Activated T-helper 17 cell treated with anti-CD3 and anti-CD28 coated beads, Interleukin-2, amount 50 U/mL, for 72 hours (primary cell): ENCODE data around the gene ETV4. TPM values are rescaled to one million over a fixed set of nuclear protein-coding genes. Genes with fewer than 3 reads are reported as not detected.

Experiments
- ATAC-seq: fragments of 150-1000 bp; cut with Tn5 transposase; replicated peaks from 2 replicates; pipeline ENCODE4 v1.10.0; 2021; ENCODE audit warnings: mild to moderate bottlenecking, moderate library complexity
- H3K27ac Mint-ChIP-seq: one replicate; pipeline ENCODE4 v1.8.0; 2022; ENCODE audit warnings: mixed read lengths
- H3K27me3 Mint-ChIP-seq: one replicate; pipeline ENCODE4 v1.8.0; 2022; ENCODE audit warnings: mixed read lengths
- H3K36me3 Mint-ChIP-seq: one replicate; pipeline ENCODE4 v1.8.0; 2022; ENCODE audit warnings: low read depth, mild to moderate bottlenecking, mixed read lengths
- H3K4me1 Mint-ChIP-seq: one replicate; pipeline ENCODE4 v1.8.0; 2022; ENCODE audit warnings: mixed read lengths
- H3K4me3 Mint-ChIP-seq: one replicate; pipeline ENCODE4 v1.8.0; 2022; ENCODE audit warnings: mild to moderate bottlenecking, mixed read lengths
- H3K9me3 Mint-ChIP-seq: one replicate; pipeline ENCODE4 v1.8.0; 2022; ENCODE audit warnings: mixed read lengths
- total RNA-seq, 2 donors: library from RNA; stranded (reverse); gene quantifications; one replicate each; pipeline ENCODE4 v1.2.3, GENCODE V29; 2022

Gene ETV4
- total RNA-seq, 2 donors from 2014 or later: 0.56 to 0.61 TPM

GRCh38 chr17:43559161-43559816 is 13.1 kb upstream of the ETV4 start:
- Mint-ChIP-seq H3K27me3 (peaks cover 36% of the 10 kb centered on the region), H3K4me3 (no peak overlapping the region), H3K4me1 (peaks cover 5% of the 10 kb centered on the region), H3K9me3 (no peaks in the 10 kb centered on the region), H3K27ac (no peak overlapping the region), H3K36me3 (no peaks in the 10 kb centered on the region)
- no peak for ATAC-seq

GRCh38 chr17:43558805-43559160 is 12.6 kb upstream of the ETV4 start:
- no peak overlapping the region for H3K4me3 Mint-ChIP-seq
- H3K4me1 Mint-ChIP-seq: peaks cover 5% of the 10 kb centered on the region
- peaks cover 32% of the 10 kb centered on the region for H3K27me3 Mint-ChIP-seq
- H3K27ac Mint-ChIP-seq: no peak overlapping the region
- no peaks in the 10 kb centered on the region for H3K36me3 Mint-ChIP-seq
- H3K9me3 Mint-ChIP-seq: no peaks in the 10 kb centered on the region
- no peak for ATAC-seq

DNA sequence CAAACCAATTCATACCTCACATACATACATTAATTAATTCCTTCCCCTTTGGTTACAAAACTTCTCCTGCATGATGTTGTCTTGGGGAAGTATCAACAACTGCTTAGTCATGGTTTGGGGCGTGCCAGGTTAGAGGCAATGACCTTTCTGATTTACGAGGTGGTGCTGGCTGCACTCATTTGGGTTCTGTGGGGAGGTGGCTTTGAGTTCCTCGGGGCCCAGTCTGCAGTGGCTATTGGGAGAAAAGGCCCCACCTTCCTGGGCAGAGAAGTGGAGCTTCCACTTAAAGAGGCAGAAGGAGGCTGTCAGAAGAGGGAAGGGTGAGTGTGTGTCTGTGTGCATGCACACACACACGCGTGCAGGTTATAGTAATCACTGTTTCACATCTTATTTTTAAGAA is 10.2 kb upstream of the ETV4 start:
- no peak overlapping the region for H3K27ac Mint-ChIP-seq
- H3K36me3 Mint-ChIP-seq: no peaks in the 10 kb centered on the region
- H3K9me3 Mint-ChIP-seq: no peaks in the 10 kb centered on the region
- peaks cover 24% of the 10 kb centered on the region for H3K27me3 Mint-ChIP-seq
- H3K4me1 Mint-ChIP-seq: peaks cover 5% of the 10 kb centered on the region
- H3K4me3 Mint-ChIP-seq: no peak overlapping the region
- peak; percentile 35 for ATAC-seq

- ATAC-seq: no peak
- Mint-ChIP-seq H3K9me3 (no peaks in the 10 kb centered on the region), H3K27me3 (peaks cover 23% of the 10 kb centered on the region), H3K36me3 (no peaks in the 10 kb centered on the region), H3K4me1 (peaks cover 5% of the 10 kb centered on the region), H3K27ac (no peak overlapping the region), H3K4me3 (no peak overlapping the region)
Observed at GRCh38 chr17:43554857-43555256, 8.7 kb upstream of the ETV4 start.

GRCh38 chr17:43553573-43553972 is 7.4 kb upstream of the ETV4 start:
- Mint-ChIP-seq H3K36me3 (no peaks in the 10 kb centered on the region), H3K9me3 (no peaks in the 10 kb centered on the region), H3K4me3 (no peak overlapping the region), H3K27me3 (peaks cover 25% of the 10 kb centered on the region), H3K4me1 (peaks cover 5% of the 10 kb centered on the region), H3K27ac (no peak overlapping the region)
- ATAC-seq: no peak

GRCh38 chr17:43552229-43552837 is 6.2 kb upstream of the ETV4 start:
- Mint-ChIP-seq H3K9me3 (no peaks in the 10 kb centered on the region), H3K36me3 (no peaks in the 10 kb centered on the region), H3K27ac (no peak overlapping the region), H3K27me3 (peaks cover 33% of the 10 kb centered on the region), H3K4me3 (no peak overlapping the region), H3K4me1 (peaks cover 5% of the 10 kb centered on the region)
- no peak for ATAC-seq

DNA sequence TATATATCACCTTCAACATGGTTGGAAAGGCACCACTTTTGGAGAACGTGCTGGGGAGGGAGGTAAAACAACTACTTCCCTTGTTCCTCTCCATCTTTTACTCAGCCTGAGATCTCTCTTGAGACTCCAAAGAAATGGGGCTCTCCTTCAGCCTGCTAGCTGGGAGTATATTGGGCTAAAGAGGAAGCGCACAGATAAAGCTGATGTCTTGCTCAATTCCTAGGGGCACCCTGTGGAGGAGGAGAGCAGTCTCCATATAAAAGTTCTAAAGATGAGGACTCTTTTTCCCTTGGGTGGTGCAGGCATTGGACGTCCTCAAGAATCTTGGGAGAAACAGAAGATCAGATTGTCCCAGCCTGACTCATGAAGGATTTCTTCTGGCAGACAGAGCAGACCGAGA is 4.6 kb upstream of the ETV4 start:
- Mint-ChIP-seq H3K27ac (no peak overlapping the region), H3K4me3 (no peak overlapping the region), H3K9me3 (no peaks in the 10 kb centered on the region), H3K36me3 (no peaks in the 10 kb centered on the region), H3K4me1 (peaks cover 7% of the 10 kb centered on the region), H3K27me3 (peaks cover 37% of the 10 kb centered on the region)
- no peak for ATAC-seq

DNA sequence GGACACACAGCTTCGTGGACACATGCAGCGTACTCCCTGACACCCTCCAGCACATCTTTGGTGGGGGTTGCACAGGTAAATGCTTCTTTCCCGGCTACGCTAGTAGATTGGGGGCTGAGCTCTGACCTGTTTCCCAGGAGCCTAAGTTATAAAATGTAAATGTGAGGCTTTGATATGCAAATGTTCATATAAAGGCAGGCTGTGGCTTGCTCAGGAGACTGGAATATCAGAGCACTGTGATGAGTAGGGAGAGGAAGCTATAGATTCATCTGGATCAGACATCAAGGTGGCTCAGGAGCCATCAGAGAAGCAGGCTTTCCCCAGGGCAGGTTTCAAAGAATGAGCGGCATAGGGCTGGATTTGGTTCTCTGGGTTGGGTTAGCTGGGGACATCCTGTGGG is 3.4 kb upstream of the ETV4 start:
- no peak for ATAC-seq
- Mint-ChIP-seq H3K36me3 (no peaks in the 10 kb centered on the region), H3K4me1 (peaks cover 12% of the 10 kb centered on the region), H3K9me3 (no peaks in the 10 kb centered on the region), H3K4me3 (no peak overlapping the region), H3K27ac (no peak overlapping the region), H3K27me3 (peaks cover 44% of the 10 kb centered on the region)

DNA sequence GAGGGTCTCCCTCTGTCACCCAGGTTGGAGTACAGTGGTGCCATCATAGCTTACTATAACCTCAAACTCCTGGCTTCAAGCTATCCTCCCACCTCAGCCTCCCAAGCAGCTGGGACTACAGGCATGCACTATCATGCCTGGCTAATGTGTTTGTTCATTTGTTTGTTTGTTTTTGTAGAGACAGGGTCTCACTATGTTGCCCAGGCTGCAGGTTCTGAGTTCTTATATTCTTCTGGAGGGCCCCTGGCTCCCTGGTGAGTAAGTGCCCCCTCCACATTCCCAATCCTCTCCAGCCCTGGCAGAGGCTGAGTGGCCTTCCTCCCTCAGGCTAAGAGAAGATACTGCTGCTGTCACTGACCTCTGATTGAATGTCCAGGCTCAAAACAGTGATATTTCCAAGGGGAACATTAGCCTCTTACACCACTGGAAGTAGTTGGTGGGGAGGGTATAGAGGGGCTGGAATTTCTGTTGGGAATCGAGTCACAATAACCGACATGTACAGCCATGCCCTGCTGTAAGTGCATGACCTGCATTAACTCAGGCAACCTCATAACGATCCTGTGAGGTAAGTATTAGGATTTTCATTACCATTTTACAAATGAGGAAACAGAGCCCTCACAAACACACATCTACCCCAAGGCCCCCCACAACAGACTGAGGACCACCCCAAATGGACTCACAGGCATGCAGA is 2.7 kb upstream of the ETV4 start:
- no peak overlapping the region for H3K4me3 Mint-ChIP-seq
- H3K4me1 Mint-ChIP-seq: peaks cover 12% of the 10 kb centered on the region
- H3K27me3 Mint-ChIP-seq: peaks cover 48% of the 10 kb centered on the region
- H3K27ac Mint-ChIP-seq: no peak overlapping the region
- no peak for ATAC-seq
- no peaks in the 10 kb centered on the region for H3K9me3 Mint-ChIP-seq
- no peaks in the 10 kb centered on the region for H3K36me3 Mint-ChIP-seq

- Mint-ChIP-seq H3K36me3 (no peaks in the 10 kb centered on the region), H3K27me3 (peaks cover 47% of the 10 kb centered on the region), H3K4me3 (peak overlapping the region; percentile 89), H3K9me3 (no peaks in the 10 kb centered on the region), H3K27ac (no peak overlapping the region), H3K4me1 (peaks cover 12% of the 10 kb centered on the region)
- ATAC-seq: no peak
Observed at GRCh38 chr17:43547659-43548256, 1.6 kb upstream of the ETV4 start.

DNA sequence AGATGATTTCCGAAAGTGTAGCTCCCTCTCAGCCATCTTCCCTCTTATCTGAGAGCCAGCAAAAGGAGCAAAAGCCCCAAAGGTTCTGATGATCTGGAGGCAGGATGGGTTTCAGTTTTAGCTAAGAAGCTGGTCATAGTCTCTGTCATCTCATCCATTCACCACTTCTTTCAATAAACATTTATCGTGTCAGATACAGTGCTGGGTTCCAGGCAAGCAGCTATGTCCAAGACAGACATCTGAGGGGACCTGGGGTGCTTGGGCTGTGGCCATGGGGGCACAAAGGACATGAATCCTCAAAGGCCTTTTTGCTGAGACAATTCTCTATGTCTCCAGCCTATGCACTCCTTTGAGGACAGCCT is 1.0 kb upstream of the ETV4 start:
- no peak overlapping the region for H3K27ac Mint-ChIP-seq
- no peak for ATAC-seq
- no peaks in the 10 kb centered on the region for H3K9me3 Mint-ChIP-seq
- peak overlapping the region; percentile 89 for H3K4me3 Mint-ChIP-seq
- H3K4me1 Mint-ChIP-seq: peaks cover 12% of the 10 kb centered on the region
- H3K36me3 Mint-ChIP-seq: no peaks in the 10 kb centered on the region
- H3K27me3 Mint-ChIP-seq: peaks cover 45% of the 10 kb centered on the region

DNA sequence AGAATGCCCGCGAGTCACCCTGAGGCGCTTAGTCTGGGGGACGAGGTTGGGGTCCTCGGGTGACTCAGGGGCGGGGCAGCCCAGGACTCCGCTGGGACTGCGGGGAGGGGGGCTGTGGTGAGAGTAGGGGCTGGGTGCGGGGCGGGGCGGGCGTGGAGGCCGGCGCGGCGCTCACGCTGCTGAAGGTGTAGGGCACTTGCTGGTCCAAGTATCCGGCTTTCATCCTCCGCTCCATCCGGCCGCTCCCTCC is 832 bp downstream of the ETV4 start:
- peak overlapping the region; percentile 89 for H3K4me3 Mint-ChIP-seq
- H3K27ac Mint-ChIP-seq: no peak overlapping the region

GRCh38 chr17:43543771-43544575 is 2.2 kb downstream of the ETV4 start:
- Mint-ChIP-seq H3K36me3 (no peaks in the 10 kb centered on the region), H3K4me3 (peak overlapping the region; percentile 89), H3K27ac (no peak overlapping the region), H3K4me1 (peaks cover 12% of the 10 kb centered on the region), H3K9me3 (no peaks in the 10 kb centered on the region), H3K27me3 (peaks cover 34% of the 10 kb centered on the region)
- no peak for ATAC-seq

More for the DNA sequence above, 832 bp downstream of the ETV4 start:
- peak; percentile 23 for ATAC-seq
- Mint-ChIP-seq H3K27me3 (peaks cover 40% of the 10 kb centered on the region), H3K36me3 (no peaks in the 10 kb centered on the region), H3K4me1 (peaks cover 12% of the 10 kb centered on the region), H3K9me3 (no peaks in the 10 kb centered on the region)

GRCh38 chr17:43543300-43543699 is 2.8 kb downstream of the ETV4 start:
- no peaks in the 10 kb centered on the region for H3K36me3 Mint-ChIP-seq
- no peak overlapping the region for H3K4me3 Mint-ChIP-seq
- peaks cover 34% of the 10 kb centered on the region for H3K27me3 Mint-ChIP-seq
- no peaks in the 10 kb centered on the region for H3K9me3 Mint-ChIP-seq
- H3K4me1 Mint-ChIP-seq: peaks cover 12% of the 10 kb centered on the region
- H3K27ac Mint-ChIP-seq: no peak overlapping the region
- no peak for ATAC-seq
